C4-2B (cell line): ENCODE measurements around the gene FOXJ1.

Experiments
- H3K27ac ChIP-seq: fragments of 450-650 bp; 2 replicates; pipeline ENCODE4 v1.5.1; 2017
- ZFX ChIP-seq: fragments of 450-650 bp; IDR thresholded peaks from 2 replicates; pipeline ENCODE4 v1.6.1; 2017
- TF ChIP-seq, protein P1 (sequence below): fragments of 450-650 bp; conservative IDR thresholded peaks from 2 replicates; pipeline ENCODE4 v1.5.1; 2017; ENCODE audit warnings: mild to moderate bottlenecking

Gene FOXJ1

DNA sequence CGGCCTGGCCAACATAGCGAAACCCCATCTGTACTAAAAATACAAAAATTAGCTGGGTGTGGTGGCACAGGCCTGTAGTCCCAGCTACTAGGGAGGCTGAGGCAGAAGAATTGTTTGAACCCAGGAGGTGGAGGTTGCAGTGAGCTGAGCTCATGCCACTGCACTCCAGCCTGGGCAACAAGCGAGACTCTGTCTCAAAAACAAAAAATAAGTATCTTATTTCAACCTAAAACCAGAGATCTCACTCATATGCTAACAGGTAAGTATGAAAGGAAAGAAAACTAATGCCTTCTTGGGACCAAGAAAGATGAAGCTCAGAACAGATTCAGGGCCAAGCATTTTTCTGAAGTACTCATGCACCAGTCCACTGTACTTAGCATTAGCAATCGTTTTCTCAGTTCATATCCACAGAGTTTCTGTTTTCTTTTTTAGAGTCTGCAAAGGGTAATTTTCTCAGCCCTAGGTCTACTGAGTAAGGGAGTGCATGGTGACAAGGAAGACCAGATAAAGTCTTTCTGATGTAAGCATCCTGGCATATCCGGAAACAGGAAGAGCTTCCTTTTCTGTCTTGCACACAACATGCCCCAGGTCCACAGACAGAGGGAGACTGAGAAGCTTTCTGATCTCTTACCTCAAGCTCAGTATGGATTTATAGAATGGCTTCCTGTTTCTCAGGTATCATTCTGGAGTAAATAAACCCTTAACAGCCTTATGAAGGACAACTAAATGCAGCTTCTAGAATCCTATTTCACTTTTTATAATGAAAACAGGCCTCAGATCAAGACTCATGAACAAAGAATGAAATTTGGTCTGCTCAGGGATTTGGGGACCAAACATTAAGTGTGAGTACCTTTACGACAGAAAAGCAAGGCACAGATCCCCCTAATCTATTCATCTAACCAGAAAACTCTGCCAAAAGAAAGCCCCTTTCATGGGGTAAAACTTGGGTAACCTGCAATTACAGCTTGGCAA lies 38.7 kb upstream of the FOXJ1 start:
- H3K27ac ChIP-seq = peak overlapping the region; percentile 46
- TF ChIP-seq ZFX = no peak
- TF ChIP-seq, protein P1, sequence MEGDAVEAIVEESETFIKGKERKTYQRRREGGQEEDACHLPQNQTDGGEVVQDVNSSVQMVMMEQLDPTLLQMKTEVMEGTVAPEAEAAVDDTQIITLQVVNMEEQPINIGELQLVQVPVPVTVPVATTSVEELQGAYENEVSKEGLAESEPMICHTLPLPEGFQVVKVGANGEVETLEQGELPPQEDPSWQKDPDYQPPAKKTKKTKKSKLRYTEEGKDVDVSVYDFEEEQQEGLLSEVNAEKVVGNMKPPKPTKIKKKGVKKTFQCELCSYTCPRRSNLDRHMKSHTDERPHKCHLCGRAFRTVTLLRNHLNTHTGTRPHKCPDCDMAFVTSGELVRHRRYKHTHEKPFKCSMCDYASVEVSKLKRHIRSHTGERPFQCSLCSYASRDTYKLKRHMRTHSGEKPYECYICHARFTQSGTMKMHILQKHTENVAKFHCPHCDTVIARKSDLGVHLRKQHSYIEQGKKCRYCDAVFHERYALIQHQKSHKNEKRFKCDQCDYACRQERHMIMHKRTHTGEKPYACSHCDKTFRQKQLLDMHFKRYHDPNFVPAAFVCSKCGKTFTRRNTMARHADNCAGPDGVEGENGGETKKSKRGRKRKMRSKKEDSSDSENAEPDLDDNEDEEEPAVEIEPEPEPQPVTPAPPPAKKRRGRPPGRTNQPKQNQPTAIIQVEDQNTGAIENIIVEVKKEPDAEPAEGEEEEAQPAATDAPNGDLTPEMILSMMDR = no peak

GRCh38 chr17:76178124-76178523 lies 37.1 kb upstream of the FOXJ1 start:
- TF ChIP-seq, protein P1 = no peak
- TF ChIP-seq ZFX = no peak

GRCh38 chr17:76176701-76177574 lies 35.9 kb upstream of the FOXJ1 start:
- no peak for TF ChIP-seq ZFX
- TF ChIP-seq, protein P1 = no peak
- H3K27ac ChIP-seq = peak overlapping the region; percentile 72

More at GRCh38 chr17:76178124-76178523, 37.1 kb upstream of the FOXJ1 start:
- H3K27ac ChIP-seq = peak overlapping the region; percentile 72

DNA sequence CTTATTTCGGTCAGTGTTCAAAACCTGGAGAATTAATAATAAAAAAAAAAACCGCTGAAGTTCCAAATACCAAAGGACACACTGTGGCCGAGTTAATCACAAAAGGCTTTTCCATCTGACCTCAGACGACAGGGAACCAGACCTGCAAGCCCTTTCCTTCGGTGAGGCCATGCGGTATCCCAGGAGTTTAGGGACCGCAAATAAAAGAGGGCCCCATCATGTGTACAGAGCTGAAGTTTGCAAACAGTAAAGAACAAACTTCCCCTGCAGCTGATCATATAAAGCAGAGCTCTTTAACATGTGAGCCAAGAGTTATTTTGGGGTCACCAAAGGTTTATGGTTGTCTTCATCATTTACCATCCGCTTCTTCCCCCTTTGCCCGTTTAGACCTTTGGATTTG lies 33.0 kb upstream of the FOXJ1 start:
- H3K27ac ChIP-seq = peak overlapping the region; percentile 92
- TF ChIP-seq ZFX = no peak; the same call in 1 of the 2 replicates
- TF ChIP-seq, protein P1 = no peak

GRCh38 chr17:76173474-76173873 lies 32.4 kb upstream of the FOXJ1 start:
- peak overlapping the region; percentile 92 for H3K27ac ChIP-seq
- no peak for TF ChIP-seq ZFX
- TF ChIP-seq, protein P1 = no peak

DNA sequence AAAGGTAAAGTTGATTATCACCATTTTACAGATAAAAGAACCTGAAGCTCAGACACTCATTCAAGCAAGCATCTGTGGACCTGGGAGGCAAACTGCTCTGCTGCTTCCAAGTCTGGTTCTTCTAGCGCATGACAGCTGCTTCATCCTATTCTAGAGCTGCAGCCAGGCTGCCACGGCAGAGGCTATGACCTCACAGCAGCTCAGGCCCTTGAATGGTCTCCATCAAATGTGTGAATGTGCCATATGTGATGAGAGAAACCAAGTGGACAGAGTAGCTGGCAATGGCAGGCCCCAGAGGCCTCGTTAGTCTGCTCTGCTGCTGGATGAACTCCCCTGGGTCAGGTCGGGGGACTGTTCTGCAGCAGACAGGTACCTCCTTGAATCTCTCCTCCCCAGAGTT lies 30.7 kb upstream of the FOXJ1 start:
- H3K27ac ChIP-seq = peak overlapping the region; percentile 18; the same call in 1 of the 2 replicates
- no peak for TF ChIP-seq ZFX
- TF ChIP-seq, protein P1 = no peak
